Ovary (tissue), 3 donors: Measurements from ENCODE around the gene CISTR.

Experiments
- EP300 ChIP-seq: sonication (generic); formaldehyde crosslinking; IDR thresholded peaks from one replicate; pipeline ENCODE4 v1.6.1; 2017; ENCODE audit warnings: antibody characterized with exemption
- POLR2A ChIP-seq: fragments of 450-650 bp; IDR thresholded peaks from one replicate; pipeline ENCODE4 v1.6.1; 2017; ENCODE audit warnings: antibody characterized with exemption, mild to moderate bottlenecking, moderate library complexity
- TF ChIP-seq, protein P1 (sequence below), 3 donors: fragments of 450-650 bp in 2 of 3; fragments of 200-600 bp in 1 of 3; IDR thresholded peaks; one replicate each; pipeline versions ENCODE4 v1.5.1 to v1.8.0; 2016 to 2022; ENCODE audit warnings: antibody characterized with exemption in 3 of 3, mild to moderate bottlenecking in 1 of 3
- donor health status: DM: no; HTN: no; CAD: no.

DNA sequence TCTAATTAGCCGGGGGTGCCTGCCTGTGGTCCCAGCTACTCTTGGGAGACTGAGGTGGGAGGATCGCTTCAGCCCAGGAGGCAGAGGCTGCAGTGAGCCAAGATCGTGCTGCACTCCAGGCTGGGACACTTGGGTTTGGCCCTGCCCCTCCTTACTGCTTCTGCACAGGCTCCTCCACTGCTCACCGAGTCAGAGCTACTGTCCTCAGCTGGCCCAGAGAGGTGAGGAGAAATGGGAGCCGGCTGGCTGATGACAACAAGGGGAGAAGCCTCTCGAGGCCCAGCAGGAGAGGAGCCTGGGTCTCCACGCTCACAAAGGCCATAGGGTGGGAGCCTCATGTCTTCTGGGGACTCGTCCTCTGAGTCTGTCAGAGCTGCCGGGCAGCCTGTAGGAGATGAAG is 38.3 kb downstream of the CISTR start:
- TF ChIP-seq, protein P1, sequence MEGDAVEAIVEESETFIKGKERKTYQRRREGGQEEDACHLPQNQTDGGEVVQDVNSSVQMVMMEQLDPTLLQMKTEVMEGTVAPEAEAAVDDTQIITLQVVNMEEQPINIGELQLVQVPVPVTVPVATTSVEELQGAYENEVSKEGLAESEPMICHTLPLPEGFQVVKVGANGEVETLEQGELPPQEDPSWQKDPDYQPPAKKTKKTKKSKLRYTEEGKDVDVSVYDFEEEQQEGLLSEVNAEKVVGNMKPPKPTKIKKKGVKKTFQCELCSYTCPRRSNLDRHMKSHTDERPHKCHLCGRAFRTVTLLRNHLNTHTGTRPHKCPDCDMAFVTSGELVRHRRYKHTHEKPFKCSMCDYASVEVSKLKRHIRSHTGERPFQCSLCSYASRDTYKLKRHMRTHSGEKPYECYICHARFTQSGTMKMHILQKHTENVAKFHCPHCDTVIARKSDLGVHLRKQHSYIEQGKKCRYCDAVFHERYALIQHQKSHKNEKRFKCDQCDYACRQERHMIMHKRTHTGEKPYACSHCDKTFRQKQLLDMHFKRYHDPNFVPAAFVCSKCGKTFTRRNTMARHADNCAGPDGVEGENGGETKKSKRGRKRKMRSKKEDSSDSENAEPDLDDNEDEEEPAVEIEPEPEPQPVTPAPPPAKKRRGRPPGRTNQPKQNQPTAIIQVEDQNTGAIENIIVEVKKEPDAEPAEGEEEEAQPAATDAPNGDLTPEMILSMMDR (IDR thresholded peaks at IDR 0.05), result no peak
- TF ChIP-seq EP300 (no peak), POLR2A (no peak)
